Activated naive CD8-positive, alpha-beta T cell (primary cell): ENCODE measurements around the gene ADD1.

Source experiments
- H3K27ac Mint-ChIP-seq: one replicate; pipeline ENCODE4 v1.8.0; 2021; ENCODE audit warnings: mixed read lengths
- H3K27me3 Mint-ChIP-seq: one replicate; pipeline ENCODE4 v1.8.0; 2021; ENCODE audit warnings: mixed read lengths
- H3K36me3 Mint-ChIP-seq: one replicate; pipeline ENCODE4 v1.8.0; 2021; ENCODE audit warnings: mixed read lengths
- H3K4me1 Mint-ChIP-seq: one replicate; pipeline ENCODE4 v1.8.0; 2021; ENCODE audit warnings: low read depth, mixed read lengths
- H3K4me3 Mint-ChIP-seq: one replicate; pipeline ENCODE4 v1.8.0; 2021; ENCODE audit warnings: mild to moderate bottlenecking, mixed read lengths
- H3K9me3 Mint-ChIP-seq: one replicate; pipeline ENCODE4 v1.8.0; 2021; ENCODE audit warnings: low read depth, mixed read lengths

Gene ADD1

GRCh38 chr4:2887343-2887742 is 43.7 kb downstream of the ADD1 start:
- H3K9me3 Mint-ChIP-seq: no peaks in the 10 kb centered on the region
- peaks cover 5% of the 10 kb centered on the region for H3K36me3 Mint-ChIP-seq
- H3K4me3 Mint-ChIP-seq: no peak overlapping the region
- H3K27me3 Mint-ChIP-seq: no peaks in the 10 kb centered on the region
- H3K4me1 Mint-ChIP-seq: peaks cover 12% of the 10 kb centered on the region
- H3K27ac Mint-ChIP-seq: no peak overlapping the region

GRCh38 chr4:2888886-2889285 is 45.2 kb downstream of the ADD1 start:
- no peaks in the 10 kb centered on the region for H3K27me3 Mint-ChIP-seq

GRCh38 chr4:2891294-2891693 is 47.6 kb downstream of the ADD1 start:
- H3K27me3 Mint-ChIP-seq: no peaks in the 10 kb centered on the region
- H3K4me3 Mint-ChIP-seq: no peak overlapping the region
- no peaks in the 10 kb centered on the region for H3K9me3 Mint-ChIP-seq
- peaks cover 4% of the 10 kb centered on the region for H3K4me1 Mint-ChIP-seq
- H3K36me3 Mint-ChIP-seq: no peaks in the 10 kb centered on the region
- H3K27ac Mint-ChIP-seq: peak overlapping the region; percentile 58

More at GRCh38 chr4:2888886-2889285, 45.2 kb downstream of the ADD1 start:
- Mint-ChIP-seq H3K4me1 (peaks cover 11% of the 10 kb centered on the region), H3K4me3 (no peak overlapping the region), H3K9me3 (no peaks in the 10 kb centered on the region), H3K27ac (no peak overlapping the region), H3K36me3 (peaks cover 5% of the 10 kb centered on the region)

GRCh38 chr4:2893772-2894171 is 50.1 kb downstream of the ADD1 start:
- Mint-ChIP-seq H3K4me1 (peaks cover 4% of the 10 kb centered on the region), H3K27ac (no peak overlapping the region), H3K36me3 (peaks cover under 1% of the 10 kb centered on the region), H3K9me3 (no peaks in the 10 kb centered on the region), H3K27me3 (no peaks in the 10 kb centered on the region), H3K4me3 (no peak overlapping the region)

DNA sequence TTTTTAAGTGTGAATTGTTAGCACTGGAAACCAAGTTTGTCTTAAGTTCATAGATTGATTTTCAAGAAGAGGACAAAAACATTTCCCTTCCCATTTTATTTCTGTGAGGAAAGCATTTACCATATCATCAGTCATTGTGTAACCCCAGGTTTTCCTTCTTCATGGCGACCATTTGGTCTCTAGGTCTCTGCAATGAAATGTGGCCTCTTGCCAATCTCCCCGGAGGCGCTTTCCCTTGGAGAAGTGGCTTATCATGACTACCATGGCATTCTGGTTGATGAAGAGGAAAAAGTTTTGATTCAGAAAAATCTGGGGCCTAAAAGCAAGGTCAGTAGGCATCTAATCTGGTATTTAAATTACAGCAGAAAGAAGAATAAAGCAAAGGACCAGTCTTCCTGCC is 54.4 kb downstream of the ADD1 start:
- H3K27me3 Mint-ChIP-seq: no peaks in the 10 kb centered on the region
- H3K9me3 Mint-ChIP-seq: no peaks in the 10 kb centered on the region
- peaks cover 7% of the 10 kb centered on the region for H3K36me3 Mint-ChIP-seq
- H3K4me3 Mint-ChIP-seq: no peak overlapping the region
- H3K4me1 Mint-ChIP-seq: peaks cover 4% of the 10 kb centered on the region
- peak overlapping the region; percentile 46 for H3K27ac Mint-ChIP-seq

- peaks cover 17% of the 10 kb centered on the region for H3K4me1 Mint-ChIP-seq
- peaks cover 11% of the 10 kb centered on the region for H3K36me3 Mint-ChIP-seq
- H3K27ac Mint-ChIP-seq: peak overlapping the region; percentile 55
- no peaks in the 10 kb centered on the region for H3K9me3 Mint-ChIP-seq
- H3K4me3 Mint-ChIP-seq: no peak overlapping the region
- no peaks in the 10 kb centered on the region for H3K27me3 Mint-ChIP-seq
These were observed 57.1 kb downstream of the ADD1 start for GRCh38 chr4:2900741-2901140.

DNA sequence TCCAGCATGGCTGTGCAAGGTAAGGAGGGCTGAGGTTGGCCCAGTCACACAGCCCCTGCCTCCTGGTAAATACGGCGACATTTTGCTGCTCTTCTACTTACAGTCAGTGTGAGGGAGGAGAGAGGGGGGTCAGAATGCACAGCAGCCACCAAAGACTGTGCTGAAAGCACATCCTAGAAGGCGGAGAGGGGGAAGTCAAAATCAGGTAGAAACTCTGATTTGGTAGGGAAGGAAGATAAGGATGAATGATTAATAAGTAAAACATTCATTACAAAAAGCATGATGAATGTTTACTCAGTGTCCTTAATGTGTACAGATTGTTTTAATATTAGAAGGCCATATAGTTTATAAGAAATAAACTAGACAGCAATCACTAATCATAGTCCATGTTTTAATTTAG is 57.5 kb downstream of the ADD1 start:
- Mint-ChIP-seq H3K4me1 (peaks cover 20% of the 10 kb centered on the region), H3K4me3 (no peak overlapping the region), H3K36me3 (peaks cover 11% of the 10 kb centered on the region), H3K27ac (peak overlapping the region; percentile 55), H3K27me3 (no peaks in the 10 kb centered on the region), H3K9me3 (no peaks in the 10 kb centered on the region)

DNA sequence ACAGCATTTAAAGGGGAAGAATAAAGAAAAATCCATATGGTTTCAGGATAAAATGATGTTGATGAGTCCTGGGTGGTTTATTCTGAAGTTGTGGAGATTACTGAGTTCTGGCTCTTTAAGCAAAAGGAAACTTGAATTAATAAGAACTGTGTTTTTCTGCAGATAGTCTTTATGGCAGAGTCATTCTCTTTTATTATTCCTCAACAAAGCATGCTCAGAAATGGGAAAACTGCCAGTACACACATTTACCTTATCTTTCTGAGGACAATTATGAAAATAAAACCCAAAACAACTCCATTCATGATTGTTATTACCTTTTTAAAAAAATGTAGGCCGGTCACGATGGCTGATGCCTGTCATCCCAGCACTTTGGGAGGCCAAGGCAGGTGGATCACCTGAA is 58.5 kb downstream of the ADD1 start:
- Mint-ChIP-seq H3K27ac (peak overlapping the region; percentile 61), H3K4me3 (no peak overlapping the region), H3K4me1 (peaks cover 28% of the 10 kb centered on the region), H3K9me3 (no peaks in the 10 kb centered on the region), H3K36me3 (peaks cover 11% of the 10 kb centered on the region), H3K27me3 (no peaks in the 10 kb centered on the region)

- Mint-ChIP-seq H3K27me3 (no peaks in the 10 kb centered on the region), H3K4me3 (no peak overlapping the region), H3K4me1 (peaks cover 36% of the 10 kb centered on the region), H3K27ac (peak overlapping the region; percentile 79), H3K9me3 (no peaks in the 10 kb centered on the region), H3K36me3 (peaks cover 8% of the 10 kb centered on the region)
These were observed 61.9 kb downstream of the ADD1 start for GRCh38 chr4:2905544-2905943.

DNA sequence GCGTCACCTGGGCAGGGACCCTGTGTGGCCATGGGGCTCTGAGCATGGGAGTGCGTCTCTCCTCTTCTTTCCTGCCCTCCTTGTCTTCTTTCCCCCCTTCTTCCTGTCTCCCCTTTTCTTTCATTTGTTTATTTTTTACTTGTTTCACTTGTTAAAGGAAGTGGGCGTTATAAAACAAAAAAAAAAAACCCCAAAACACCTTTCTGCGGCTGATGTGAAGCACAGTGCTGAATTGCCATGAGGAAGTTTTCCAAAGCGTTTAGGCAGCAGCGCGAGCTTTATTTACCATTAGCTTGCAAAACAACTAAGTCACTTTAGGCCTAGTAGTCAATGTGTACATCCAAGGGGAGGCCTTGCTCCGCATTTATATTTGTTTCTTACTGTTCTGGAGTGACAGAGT is 62.6 kb downstream of the ADD1 start:
- peak overlapping the region; percentile 61 for H3K27ac Mint-ChIP-seq
- no peaks in the 10 kb centered on the region for H3K9me3 Mint-ChIP-seq
- H3K36me3 Mint-ChIP-seq: peaks cover 6% of the 10 kb centered on the region
- H3K4me1 Mint-ChIP-seq: peaks cover 35% of the 10 kb centered on the region
- no peaks in the 10 kb centered on the region for H3K27me3 Mint-ChIP-seq
- H3K4me3 Mint-ChIP-seq: peak overlapping the region; percentile 47

GRCh38 chr4:2907226-2907625 is 63.6 kb downstream of the ADD1 start:
- peaks cover 6% of the 10 kb centered on the region for H3K36me3 Mint-ChIP-seq
- H3K4me1 Mint-ChIP-seq: peaks cover 33% of the 10 kb centered on the region
- H3K27me3 Mint-ChIP-seq: no peaks in the 10 kb centered on the region
- peak overlapping the region; percentile 76 for H3K27ac Mint-ChIP-seq
- H3K9me3 Mint-ChIP-seq: no peaks in the 10 kb centered on the region
- H3K4me3 Mint-ChIP-seq: no peak overlapping the region

- Mint-ChIP-seq H3K4me1 (peaks cover 33% of the 10 kb centered on the region), H3K27ac (peak overlapping the region; percentile 76), H3K4me3 (no peak overlapping the region), H3K9me3 (no peaks in the 10 kb centered on the region), H3K27me3 (no peaks in the 10 kb centered on the region), H3K36me3 (peaks cover 6% of the 10 kb centered on the region)
These were observed 64.2 kb downstream of the ADD1 start for GRCh38 chr4:2907706-2908293.

DNA sequence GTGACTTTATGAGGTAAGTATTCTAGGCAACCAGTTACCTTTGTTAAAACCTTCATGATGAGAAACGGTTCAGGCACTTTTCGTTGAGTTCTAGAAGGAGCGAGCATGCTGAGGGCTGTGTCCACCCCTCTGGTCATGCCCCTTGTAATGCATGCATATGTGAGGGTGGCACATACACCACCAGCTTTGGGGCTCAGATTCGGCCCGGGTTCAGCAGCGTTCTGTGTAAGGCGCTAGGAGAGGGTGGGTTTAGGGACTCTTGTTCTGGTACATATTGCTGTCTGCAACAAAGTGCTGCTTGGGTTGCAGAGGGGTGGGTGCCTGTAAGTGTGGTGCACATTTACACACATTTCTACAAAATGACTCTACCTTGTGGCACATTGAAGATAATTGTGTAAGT is 65.0 kb downstream of the ADD1 start:
- Mint-ChIP-seq H3K27me3 (no peaks in the 10 kb centered on the region), H3K4me1 (peaks cover 33% of the 10 kb centered on the region), H3K9me3 (no peaks in the 10 kb centered on the region), H3K36me3 (peaks cover 6% of the 10 kb centered on the region), H3K27ac (no peak overlapping the region), H3K4me3 (no peak overlapping the region)

GRCh38 chr4:2909583-2909982 is 65.9 kb downstream of the ADD1 start:
- Mint-ChIP-seq H3K27ac (no peak overlapping the region), H3K36me3 (peaks cover 2% of the 10 kb centered on the region), H3K4me1 (peaks cover 29% of the 10 kb centered on the region)

DNA sequence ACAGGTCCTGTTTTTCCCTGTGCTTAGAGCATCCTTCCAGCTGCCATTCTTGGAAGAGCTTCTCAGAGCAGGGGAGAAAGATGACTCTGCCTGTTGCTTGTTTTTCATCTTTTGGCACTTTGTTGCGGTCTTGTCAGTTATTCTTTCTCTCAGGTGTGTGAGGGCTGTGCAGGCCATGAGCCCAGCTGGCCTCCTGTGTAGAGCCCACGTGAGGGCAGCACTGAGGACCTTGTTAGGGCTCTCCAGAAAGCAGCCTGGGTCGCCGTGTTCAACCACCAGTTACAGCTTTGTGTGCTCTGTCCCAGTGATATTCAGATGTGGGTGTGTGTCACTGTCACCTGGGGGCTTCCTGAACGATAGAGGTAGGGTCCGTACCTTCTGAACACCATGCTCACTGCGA is 66.8 kb downstream of the ADD1 start:
- H3K9me3 Mint-ChIP-seq: no peaks in the 10 kb centered on the region
- H3K4me3 Mint-ChIP-seq: no peak overlapping the region
- no peak overlapping the region for H3K27ac Mint-ChIP-seq
- no peaks in the 10 kb centered on the region for H3K27me3 Mint-ChIP-seq
- H3K4me1 Mint-ChIP-seq: peaks cover 25% of the 10 kb centered on the region
- peaks cover 2% of the 10 kb centered on the region for H3K36me3 Mint-ChIP-seq

More at GRCh38 chr4:2909583-2909982, 65.9 kb downstream of the ADD1 start:
- Mint-ChIP-seq H3K27me3 (no peaks in the 10 kb centered on the region), H3K4me3 (no peak overlapping the region), H3K9me3 (no peaks in the 10 kb centered on the region)

DNA sequence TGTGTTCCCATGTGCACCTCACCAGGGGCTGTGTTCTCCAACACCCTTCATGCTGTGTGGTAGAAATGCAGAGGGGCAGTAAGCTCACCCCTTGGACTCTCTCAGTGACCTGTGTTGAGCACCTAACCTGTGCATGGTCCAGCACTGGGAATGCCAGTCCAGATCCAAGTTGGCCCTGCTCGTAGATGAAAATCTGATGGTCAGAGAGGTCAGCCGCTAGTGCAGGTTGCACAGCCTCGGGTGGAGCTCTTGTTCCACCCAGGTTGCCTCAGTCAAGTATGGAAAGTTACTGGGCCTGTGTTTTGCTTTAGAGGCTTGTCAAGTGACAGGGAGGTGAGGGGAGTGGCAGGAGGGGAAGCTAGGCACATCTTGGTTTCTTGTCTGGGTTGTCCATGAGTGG is 68.2 kb downstream of the ADD1 start:
- no peak overlapping the region for H3K27ac Mint-ChIP-seq
- H3K9me3 Mint-ChIP-seq: no peaks in the 10 kb centered on the region
- no peaks in the 10 kb centered on the region for H3K27me3 Mint-ChIP-seq
- H3K4me1 Mint-ChIP-seq: peaks cover 11% of the 10 kb centered on the region
- no peak overlapping the region for H3K4me3 Mint-ChIP-seq
- peaks cover 5% of the 10 kb centered on the region for H3K36me3 Mint-ChIP-seq
